Cardiac muscle cell (in vitro differentiated cells and primary cell): ENCODE measurements around the gene RERE. TPM values are rescaled to one million over a fixed set of nuclear protein-coding genes. Genes with fewer than 3 reads are reported as not detected.

Experiments
- DNase-seq, 2 donors: peaks; one replicate each; pipeline versions ENCODE4 v3.0.0 to v3.0.0-alpha.2; 2010 to 2017; ENCODE audit warnings: low read depth in 1 of 2, low spot score in 1 of 2
- H3K27ac ChIP-seq: fragments of 200-600 bp; sonication (generic); 2 replicates; pipeline ENCODE4 v1.5.1; 2016
- H3K27me3 ChIP-seq: fragments of 200-600 bp; sonication (generic); 2 replicates; pipeline ENCODE4 v1.6.0; 2016; ENCODE audit warnings: control low read depth
- H3K36me3 ChIP-seq: fragments of 200-600 bp; sonication (generic); 2 replicates; pipeline ENCODE4 v1.5.1; 2016; ENCODE audit warnings: control low read depth
- H3K4me1 ChIP-seq: fragments of 200-600 bp; sonication (generic); 2 replicates; pipeline ENCODE4 v1.8.1; 2017; ENCODE audit warnings: low read depth, mild to moderate bottlenecking, mixed run types
- H3K4me3 ChIP-seq: fragments of 200-600 bp; sonication (generic); 2 replicates; pipeline ENCODE4 v1.5.1; 2016; ENCODE audit warnings: mild to moderate bottlenecking
- H3K9me3 ChIP-seq: fragments of 200-600 bp; sonication (generic); 2 replicates; pipeline ENCODE4 v1.5.1; 2017; ENCODE audit warnings: low read depth, mild to moderate bottlenecking, control low read depth
- polyA plus RNA-seq: library from polyadenylated mRNA; unstranded; fragments of >200 nt; fragmentation: Nextera tagmentation; extraction: Ambion mirVana; gene quantifications from 2 replicates; pipeline ENCODE4 v1.2.1, GENCODE V29; 2016
- total RNA-seq: library from RNA; depleted of rRNA; stranded (reverse); fragments of >200 nt; gene quantifications from 2 replicates; pipeline ENCODE4 v1.2.3, GENCODE V29; 2016
- TF ChIP-seq, protein P1 (sequence below): IDR thresholded peaks from 2 replicates; pipeline ENCODE4 v1.5.1; 2012; ENCODE audit warnings: low read depth, mild to moderate bottlenecking, low read length

RERE gene
- total and polyA plus RNA-seq, 2 experiments from 2014 or later = 72.5 to 81.0 TPM

DNA sequence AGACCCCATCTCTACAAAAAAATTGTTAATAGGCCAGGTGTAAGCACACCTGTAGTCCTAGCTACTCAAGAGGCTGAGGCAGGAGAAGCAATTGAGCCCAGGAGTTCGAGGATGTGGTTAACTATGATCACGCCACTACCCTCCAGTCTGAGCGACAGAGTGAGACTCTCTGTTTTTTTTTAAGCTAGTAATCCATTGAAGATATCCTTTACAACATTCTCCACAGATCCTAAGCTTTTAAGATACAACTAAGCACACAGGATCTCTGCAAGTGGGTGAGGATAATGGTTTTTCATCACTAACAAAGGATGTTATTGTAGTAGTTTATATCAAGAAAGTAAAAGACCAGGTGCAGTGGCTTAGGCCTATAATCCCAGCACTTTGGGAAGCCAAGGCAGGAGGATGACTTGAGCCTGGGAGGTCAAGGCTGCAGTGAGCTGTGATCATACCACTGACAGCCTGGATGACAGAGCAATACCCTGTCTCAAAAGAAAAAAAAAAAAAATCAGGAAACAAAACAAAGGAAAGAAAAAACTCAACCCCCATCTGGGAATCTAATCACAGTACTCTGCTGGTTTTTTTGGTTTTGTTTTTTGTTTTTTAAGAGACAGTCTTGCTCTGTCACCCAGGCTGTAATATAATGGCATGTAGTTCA lies 166.1 kb downstream of the RERE start:
- Histone ChIP-seq H3K27ac (peak overlapping the region; percentile 67), H3K4me3 (no peak overlapping the region), H3K27me3 (no peaks in the 10 kb centered on the region), H3K9me3 (no peaks in the 10 kb centered on the region), H3K4me1 (peaks cover 9% of the 10 kb centered on the region), H3K36me3 (peaks cover 7% of the 10 kb centered on the region)
- no peak for DNase-seq
- TF ChIP-seq, protein P1, sequence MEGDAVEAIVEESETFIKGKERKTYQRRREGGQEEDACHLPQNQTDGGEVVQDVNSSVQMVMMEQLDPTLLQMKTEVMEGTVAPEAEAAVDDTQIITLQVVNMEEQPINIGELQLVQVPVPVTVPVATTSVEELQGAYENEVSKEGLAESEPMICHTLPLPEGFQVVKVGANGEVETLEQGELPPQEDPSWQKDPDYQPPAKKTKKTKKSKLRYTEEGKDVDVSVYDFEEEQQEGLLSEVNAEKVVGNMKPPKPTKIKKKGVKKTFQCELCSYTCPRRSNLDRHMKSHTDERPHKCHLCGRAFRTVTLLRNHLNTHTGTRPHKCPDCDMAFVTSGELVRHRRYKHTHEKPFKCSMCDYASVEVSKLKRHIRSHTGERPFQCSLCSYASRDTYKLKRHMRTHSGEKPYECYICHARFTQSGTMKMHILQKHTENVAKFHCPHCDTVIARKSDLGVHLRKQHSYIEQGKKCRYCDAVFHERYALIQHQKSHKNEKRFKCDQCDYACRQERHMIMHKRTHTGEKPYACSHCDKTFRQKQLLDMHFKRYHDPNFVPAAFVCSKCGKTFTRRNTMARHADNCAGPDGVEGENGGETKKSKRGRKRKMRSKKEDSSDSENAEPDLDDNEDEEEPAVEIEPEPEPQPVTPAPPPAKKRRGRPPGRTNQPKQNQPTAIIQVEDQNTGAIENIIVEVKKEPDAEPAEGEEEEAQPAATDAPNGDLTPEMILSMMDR = no peak

DNA sequence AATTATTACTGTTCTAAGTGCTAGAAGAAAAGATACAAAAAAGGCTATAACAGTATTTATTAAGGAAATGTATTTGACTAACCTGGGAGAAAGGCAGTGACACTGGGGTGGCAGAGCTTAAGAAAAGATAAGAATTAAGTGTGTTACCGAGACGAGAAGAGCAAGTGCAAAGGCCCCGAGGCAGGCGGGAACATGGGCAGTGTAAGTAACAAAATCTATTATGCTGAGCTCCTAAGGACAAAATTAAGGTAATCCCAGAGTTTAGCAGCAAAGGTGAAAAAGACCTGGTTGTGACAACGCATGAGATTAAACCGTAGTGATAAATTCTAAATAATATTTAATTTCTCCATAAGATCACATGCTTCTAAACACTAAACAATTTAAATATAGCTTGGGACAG lies 167.6 kb downstream of the RERE start:
- no peaks in the 10 kb centered on the region for H3K27me3 ChIP-seq
- peaks cover 10% of the 10 kb centered on the region for H3K4me1 ChIP-seq

DNA sequence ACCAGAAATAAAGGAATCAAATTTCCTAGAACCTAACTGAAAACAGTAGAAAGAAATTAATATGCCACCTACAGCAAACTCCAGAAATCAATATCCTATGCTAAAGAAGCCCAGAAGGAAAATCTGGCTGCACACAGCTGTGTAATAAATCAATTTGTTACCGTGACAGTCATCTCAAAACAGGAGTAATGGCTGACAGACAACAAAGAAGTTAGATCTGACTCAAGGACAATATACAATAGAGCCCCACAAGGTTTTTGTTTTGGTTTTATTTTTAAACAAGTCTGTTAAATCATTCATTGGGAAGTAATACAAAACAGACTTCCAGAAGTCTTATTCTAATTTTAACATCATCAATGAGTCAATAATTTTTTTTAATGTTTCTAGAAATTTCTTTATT lies 168.4 kb downstream of the RERE start:
- Histone ChIP-seq H3K27me3 (no peaks in the 10 kb centered on the region), H3K4me1 (peaks cover 18% of the 10 kb centered on the region), H3K9me3 (no peaks in the 10 kb centered on the region), H3K27ac (no peak overlapping the region), H3K4me3 (no peak overlapping the region), H3K36me3 (peaks cover 3% of the 10 kb centered on the region)
- TF ChIP-seq, protein P1 = no peak
- no peak for DNase-seq

More for the DNA sequence above, 167.6 kb downstream of the RERE start:
- Histone ChIP-seq H3K9me3 (no peaks in the 10 kb centered on the region), H3K27ac (no peak overlapping the region), H3K4me3 (no peak overlapping the region), H3K36me3 (peaks cover 4% of the 10 kb centered on the region)
- no peak for DNase-seq
- TF ChIP-seq, protein P1 = no peak

DNA sequence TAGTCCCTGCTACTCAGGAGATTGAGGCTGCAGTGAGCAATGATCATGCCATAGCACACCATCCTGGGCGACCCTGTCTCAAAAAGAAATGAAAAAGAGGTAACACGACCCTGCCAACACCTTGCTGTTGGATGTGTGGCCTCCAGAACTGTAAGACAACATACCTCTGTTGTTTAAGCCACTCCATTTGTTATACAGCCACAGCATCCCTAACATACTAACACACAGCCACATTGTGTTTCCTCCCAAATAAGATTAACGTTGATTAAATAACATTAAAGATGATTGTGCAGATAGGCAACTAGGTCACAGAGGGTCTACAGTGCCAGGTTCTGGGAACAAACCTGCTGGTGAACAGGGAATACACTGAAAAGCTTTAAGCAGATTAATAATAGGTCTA lies 170.4 kb downstream of the RERE start:
- DNase-seq = no peak
- TF ChIP-seq, protein P1 = no peak
- H3K27ac ChIP-seq = no peak overlapping the region
- H3K4me1 ChIP-seq = peaks cover 16% of the 10 kb centered on the region
- no peaks in the 10 kb centered on the region for H3K9me3 ChIP-seq
- no peaks in the 10 kb centered on the region for H3K27me3 ChIP-seq
- H3K4me3 ChIP-seq = no peak overlapping the region
- H3K36me3 ChIP-seq = peaks cover 3% of the 10 kb centered on the region

DNA sequence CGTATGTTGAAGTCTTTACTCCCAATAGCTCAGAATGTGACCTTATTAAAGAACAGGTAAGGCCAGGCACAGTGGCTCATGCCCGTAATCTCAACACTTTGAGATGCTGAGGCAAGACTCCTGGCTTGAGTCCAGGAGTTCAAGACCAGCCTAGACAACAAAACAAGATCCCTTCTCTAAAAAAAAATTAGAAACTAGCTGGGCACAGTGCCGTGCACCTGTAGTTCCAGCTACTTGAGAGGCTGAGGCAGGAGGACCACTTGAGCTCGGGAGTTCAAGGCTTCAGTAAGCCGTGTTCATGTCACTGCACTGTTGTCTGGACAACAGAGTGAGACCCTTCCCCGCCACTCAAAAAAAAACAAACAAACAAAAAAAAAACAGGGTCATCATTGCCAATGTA lies 171.3 kb downstream of the RERE start:
- no peak for DNase-seq
- TF ChIP-seq, protein P1 = no peak

More for the DNA sequence above, 171.3 kb downstream of the RERE start:
- peaks cover 17% of the 10 kb centered on the region for H3K4me1 ChIP-seq
- H3K27me3 ChIP-seq = no peaks in the 10 kb centered on the region
- H3K4me3 ChIP-seq = no peak overlapping the region
- H3K36me3 ChIP-seq = peaks cover 3% of the 10 kb centered on the region
- H3K27ac ChIP-seq = no peak overlapping the region
- no peaks in the 10 kb centered on the region for H3K9me3 ChIP-seq
